HG02571 (cell line): ENCODE measurements around the gene CHERP.
"Not testable (repeated sequence)": the region's sequence is repeated elsewhere in the genome, so short reads cannot be mapped to it uniquely, and the experiment has no call there.

ENCODE experiments used
- ATAC-seq: cut with Tn5 transposase; IDR thresholded peaks from one replicate; pipeline ENCODE4 v1.9.1; 2021; ENCODE audit warnings: mild to moderate bottlenecking, moderate library complexity; ENCODE audit not compliant: unreplicated experiment

CHERP gene

DNA sequence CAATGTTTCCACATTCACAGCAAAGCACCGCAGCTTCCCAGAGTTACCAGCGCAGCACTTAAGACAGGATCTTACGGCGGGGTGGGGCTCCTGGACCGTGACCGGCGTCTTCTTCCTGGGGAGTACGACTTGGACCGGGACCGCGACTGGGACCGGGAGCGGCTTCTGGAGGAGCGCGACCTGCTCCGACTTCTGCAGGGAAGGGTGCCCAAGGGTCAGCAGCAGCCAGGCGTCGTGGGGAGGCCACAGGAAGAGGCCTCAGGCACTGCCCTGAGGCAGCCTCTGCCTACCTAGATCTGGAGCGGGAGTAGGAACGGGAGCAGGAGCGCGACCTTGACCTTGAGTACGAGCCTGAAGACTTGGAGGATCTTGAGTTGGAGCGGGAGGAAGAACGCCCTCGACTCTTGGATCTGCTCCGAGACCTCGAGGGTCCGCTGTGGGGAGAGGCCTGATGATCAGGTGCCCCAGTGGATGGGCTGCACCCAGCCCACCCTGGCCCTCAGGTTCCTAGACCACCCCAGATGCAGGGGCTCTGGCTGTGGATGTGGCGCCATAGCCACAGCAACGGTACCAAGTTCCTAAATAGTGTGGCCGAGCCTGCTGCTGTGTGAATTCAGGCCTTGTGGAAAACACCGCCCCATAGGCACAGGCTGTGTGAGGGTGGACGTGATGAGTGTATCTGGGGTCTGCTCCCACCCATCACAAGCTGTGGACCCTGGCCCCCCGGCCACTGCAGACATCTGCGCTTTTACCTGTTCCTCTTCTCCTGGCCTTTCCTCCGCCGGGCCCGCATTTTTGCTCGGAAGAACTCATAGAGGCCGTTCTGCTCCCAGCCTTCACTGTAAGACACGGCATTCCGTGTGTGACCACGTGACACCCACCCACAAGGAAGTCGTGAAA, 21.9 kb downstream of the CHERP start:
- no peak for ATAC-seq

GRCh38 chr19:16519230-16519687, 23.0 kb downstream of the CHERP start:
- no peak for ATAC-seq

- no peak for ATAC-seq
These were observed 23.6 kb downstream of the CHERP start for GRCh38 chr19:16518483-16519229.

GRCh38 chr19:16518061-16518460, 24.2 kb downstream of the CHERP start:
- ATAC-seq = no peak

DNA sequence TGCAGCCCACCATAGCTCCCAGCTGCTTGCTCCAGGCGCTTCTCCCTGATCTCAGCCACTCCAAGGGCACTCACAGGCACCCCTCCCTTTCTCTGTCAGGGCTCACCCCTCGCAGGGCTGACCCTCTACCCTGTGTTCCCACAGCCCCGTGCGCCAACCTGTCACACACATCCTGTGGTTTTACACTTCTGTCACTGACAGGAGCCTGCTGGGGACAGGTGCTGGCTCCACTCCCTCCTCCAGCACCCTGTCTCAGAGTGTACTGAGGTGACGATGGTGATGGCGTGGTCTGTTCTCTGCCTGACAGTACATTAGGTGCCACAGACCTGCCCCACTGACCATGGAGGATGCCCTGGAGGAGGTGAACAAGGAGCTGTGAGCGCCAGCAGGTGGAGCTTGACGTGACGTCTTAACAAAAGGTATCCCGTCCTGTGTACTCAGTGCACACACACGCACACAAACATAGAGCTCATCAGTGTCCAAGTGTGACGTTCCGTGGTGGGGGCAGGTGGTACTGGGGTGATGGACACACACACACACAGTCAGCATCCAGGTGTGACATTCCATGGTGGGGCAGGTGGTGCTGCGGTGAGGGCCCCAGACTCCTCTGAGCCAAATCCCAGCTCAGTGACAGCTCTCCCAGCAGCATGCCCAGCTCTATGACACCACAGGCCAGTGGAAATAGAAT, 25.2 kb downstream of the CHERP start:
- ATAC-seq = no peak

GRCh38 chr19:16516381-16516780, 25.9 kb downstream of the CHERP start:
- ATAC-seq = no peak

DNA sequence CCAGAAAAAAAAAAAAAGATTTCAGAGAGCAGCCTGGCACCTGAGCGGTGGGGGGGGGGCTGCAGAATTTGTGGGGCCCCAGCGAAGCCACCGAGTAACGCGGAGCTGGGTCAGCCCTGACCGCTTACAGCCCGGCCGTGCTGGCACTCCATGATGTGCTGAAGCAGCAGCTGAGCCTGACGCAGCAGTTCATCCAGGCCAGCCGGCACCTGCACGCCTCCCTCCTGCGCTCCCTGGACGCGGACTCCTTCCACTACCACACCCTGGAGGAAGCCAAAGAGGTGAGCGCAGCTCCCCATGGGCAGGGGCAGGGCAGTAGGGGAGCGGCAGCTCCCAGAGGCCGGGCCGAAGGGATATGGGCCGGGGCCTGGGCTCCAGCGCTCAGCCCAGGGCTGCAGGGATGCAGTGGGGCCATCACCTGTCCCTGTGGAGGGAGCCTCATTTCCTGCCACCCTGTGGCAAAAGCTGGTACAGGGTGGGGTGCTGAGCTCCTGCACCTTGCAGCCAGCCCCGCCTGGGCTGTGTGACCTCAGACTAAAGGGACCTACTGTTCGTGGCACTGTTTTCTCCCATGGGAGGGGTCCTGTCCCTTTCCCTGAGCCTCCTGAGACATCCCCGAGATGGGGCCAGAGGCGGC, 27.7 kb downstream of the CHERP start:
- ATAC-seq = no peak

GRCh38 chr19:16512611-16513010, 29.6 kb downstream of the CHERP start:
- not testable (repeated sequence) for ATAC-seq

- ATAC-seq = no peak
These were observed 32.8 kb downstream of the CHERP start for GRCh38 chr19:16509141-16510061.

DNA sequence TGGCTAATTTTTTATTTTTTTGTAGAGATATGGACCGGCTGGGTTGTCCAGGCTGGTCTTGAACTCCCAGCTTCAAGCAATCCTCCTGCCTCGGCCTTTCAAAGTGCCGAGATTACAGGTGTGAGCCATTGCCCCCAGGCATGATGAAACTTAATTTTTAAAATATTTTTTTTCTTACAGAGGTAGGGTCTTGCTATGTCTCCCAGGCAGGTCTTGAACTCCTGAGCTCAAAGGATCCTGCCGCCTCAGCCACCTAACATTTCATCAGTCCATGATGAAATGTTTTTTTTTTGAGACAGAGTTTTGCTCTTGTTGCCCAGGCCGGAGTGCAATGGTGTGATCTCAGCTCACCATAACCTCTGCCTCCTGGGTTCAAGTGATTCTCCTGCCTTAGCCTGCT, 33.7 kb downstream of the CHERP start:
- ATAC-seq = no peak

DNA sequence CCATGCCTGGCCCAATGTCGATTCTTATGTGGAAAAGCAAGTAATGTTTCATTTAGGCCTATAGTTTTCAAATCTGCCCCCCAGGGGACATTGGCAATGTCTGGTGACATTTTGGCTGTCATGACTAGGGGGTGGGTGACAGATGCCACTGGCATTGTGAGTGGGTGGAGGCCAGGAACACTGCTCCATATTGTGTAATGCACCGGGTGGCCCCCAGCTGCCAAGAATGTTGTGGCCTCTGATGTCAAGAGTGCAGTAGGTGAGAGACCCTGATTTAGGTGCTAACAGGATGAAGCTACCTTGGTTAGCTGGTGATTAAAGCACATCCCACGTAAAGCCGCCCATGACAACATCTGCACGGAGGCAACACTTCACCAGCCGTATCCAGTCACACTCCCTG, 35.3 kb downstream of the CHERP start:
- ATAC-seq = no peak

GRCh38 chr19:16506161-16506560, 36.1 kb downstream of the CHERP start:
- ATAC-seq = not testable (repeated sequence)

DNA sequence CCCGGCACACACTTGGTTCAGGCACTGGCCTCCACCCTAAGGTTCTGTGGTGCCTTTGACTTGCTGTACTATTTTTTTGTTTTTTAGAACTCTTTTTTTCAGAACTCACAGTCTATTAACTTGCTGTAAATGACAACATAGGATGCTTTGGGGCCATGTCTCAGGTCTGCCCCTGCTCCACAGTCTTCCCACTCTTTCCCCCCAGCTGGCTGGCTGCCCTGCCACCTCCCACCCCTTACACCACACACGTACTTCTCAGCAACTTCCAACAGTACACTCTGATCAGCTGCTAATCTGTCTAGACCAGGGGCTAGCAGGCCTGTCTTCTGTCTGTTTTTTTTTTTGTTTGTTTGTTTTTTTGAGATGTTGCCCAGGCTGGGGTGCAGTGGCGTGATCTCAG, 38.0 kb downstream of the CHERP start:
- no peak for ATAC-seq

- ATAC-seq = no peak
These were observed 44.4 kb downstream of the CHERP start for GRCh38 chr19:16497837-16498236.

DNA sequence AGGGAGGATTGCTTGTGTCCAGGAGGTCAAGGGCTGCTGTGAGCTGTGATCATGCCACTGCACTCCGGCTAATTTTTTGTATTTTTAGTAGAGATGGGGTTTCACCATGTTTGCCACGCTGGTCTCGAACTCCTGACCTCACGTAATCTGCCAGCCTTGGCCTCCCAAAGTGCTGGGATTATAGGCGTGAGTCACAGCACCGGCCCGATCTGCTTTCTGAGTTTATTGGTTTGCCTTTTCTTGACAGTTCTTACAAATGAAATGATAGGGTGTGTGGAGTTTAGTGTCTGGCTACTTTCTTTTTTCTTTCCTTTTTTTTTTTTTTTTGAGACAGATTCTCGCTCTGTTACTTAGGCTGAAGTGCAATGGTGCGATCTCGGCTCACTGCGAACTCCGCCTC, 45.2 kb downstream of the CHERP start:
- ATAC-seq = no peak

DNA sequence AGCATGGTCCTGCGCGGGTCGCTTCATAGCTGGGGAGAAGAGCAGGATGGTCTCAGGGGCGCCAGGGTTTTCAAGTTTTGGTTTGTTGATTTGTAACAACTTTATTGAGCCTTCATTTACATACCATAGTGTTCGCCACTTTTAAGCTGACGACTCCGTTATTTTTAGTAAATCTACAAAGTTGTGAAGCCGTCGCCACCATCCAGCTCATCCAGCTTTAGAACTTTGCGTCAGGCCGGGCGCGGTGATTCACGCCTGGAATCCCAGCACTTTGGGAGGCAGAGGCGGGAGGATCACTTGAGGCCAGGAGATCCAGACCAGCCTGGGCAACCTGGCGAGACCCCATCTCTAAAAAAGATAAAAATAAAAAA, 45.6 kb downstream of the CHERP start:
- ATAC-seq = no peak

GRCh38 chr19:16495982-16496612, 46.1 kb downstream of the CHERP start, which contains the start of the genes C19orf44 and CALR3:
C19orf44 (plus strand) TSS chr19:16496394; CDS start chr19:16500793, 4,399 bp downstream.
CALR3 (minus strand) TSS chr19:16496167; CDS start chr19:16496129, 38 bp downstream.
- ATAC-seq = peak; percentile 96

DNA sequence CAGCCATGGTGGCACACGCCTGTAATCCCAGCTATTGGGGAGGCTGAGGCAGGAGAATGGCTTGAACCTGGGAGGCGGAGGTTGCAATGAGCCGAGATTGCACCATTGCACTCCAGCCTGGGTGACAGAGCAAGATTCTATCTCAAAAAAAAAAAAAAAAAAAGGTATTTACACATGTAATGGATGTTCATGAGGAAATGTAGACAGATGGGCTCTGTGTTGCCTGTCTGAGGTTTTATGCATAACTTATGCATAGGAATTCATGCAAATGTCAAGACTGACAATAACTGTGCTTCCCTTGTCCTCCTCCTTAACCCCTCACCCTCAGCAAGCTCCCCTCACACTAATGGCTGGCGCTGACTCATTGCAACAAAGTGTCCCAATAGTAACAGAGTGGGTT, 55.8 kb downstream of the CHERP start:
- ATAC-seq = not testable (repeated sequence)

GRCh38 chr19:16482745-16483144, 59.5 kb downstream of the CHERP start:
- no peak for ATAC-seq
